PC-3 (cell line): ENCODE measurements around the gene FAM184A. TPM values are rescaled to one million over a fixed set of nuclear protein-coding genes. Genes with fewer than 3 reads are reported as not detected.

ENCODE experiments used
- ATAC-seq: fragments of 200-7000 bp; cut with Tn5 transposase; 2 replicates; pipeline ENCODE4 v1.9.1; 2020; ENCODE audit warnings: mild to moderate bottlenecking, moderate library complexity
- BruUV-seq: library from RNA; stranded (reverse); fragments of 400-500 nt; replicated peaks from 2 replicates; lab custom pipeline; 2021; lab: Mats Ljungman, UMichigan
- CTCF ChIA-PET: fragments of 300-600 bp; sonication (Branson Sonifier 250); formaldehyde crosslinking; loops from one replicate; lab custom pipeline; 2022; ENCODE audit warnings: antibody characterized with exemption; lab: Charles Lee
- POLR2A ChIA-PET: fragments of 300-600 bp; sonication (Branson Sonifier 250); formaldehyde crosslinking; loops from one replicate; lab custom pipeline; 2022; ENCODE audit warnings: antibody characterized with exemption; ENCODE audit not compliant: unreplicated experiment; lab: Charles Lee
- DNase-seq: peaks from one replicate; pipeline ENCODE4 v3.0.0-alpha.2; 2015
- H2AFZ ChIP-seq: fragments of 300-600 bp; sonication (generic); 2 replicates; pipeline ENCODE4 v1.6.0; 2016; ENCODE audit warnings: antibody characterized with exemption, low read length
- H3F3A ChIP-seq: fragments of 300-600 bp; sonication (generic); one replicate; pipeline ENCODE4 v1.6.0; 2017; ENCODE audit warnings: antibody characterized with exemption, low read length, control low read depth, mild to moderate bottlenecking; ENCODE audit not compliant: unreplicated experiment
- H3K27ac ChIP-seq: fragments of 300-600 bp; sonication (generic); 2 replicates; pipeline ENCODE4 v1.5.1; 2016; ENCODE audit warnings: mild to moderate bottlenecking, low read length
- H3K27me3 ChIP-seq: fragments of 300-600 bp; sonication (generic); 2 replicates; pipeline ENCODE4 v1.6.1; 2016; ENCODE audit warnings: low read length, mixed read lengths
- H3K36me3 ChIP-seq: fragments of 300-600 bp; sonication (generic); 2 replicates; pipeline ENCODE4 v1.6.1; 2016; ENCODE audit warnings: low read depth, mixed run types, low read length, mixed read lengths
- H3K4me1 ChIP-seq: fragments of 300-600 bp; sonication (generic); 2 replicates; pipeline ENCODE4 v1.5.1; 2016; ENCODE audit warnings: low read length; ENCODE audit not compliant: insufficient read depth
- H3K4me2 ChIP-seq: fragments of 300-600 bp; sonication (generic); 2 replicates; pipeline ENCODE4 v1.6.0; 2016; ENCODE audit warnings: low read length
- H3K4me3 ChIP-seq: fragments of 300-600 bp; sonication (generic); 2 replicates; pipeline ENCODE4 v1.5.1; 2016; ENCODE audit warnings: mild to moderate bottlenecking, low read length, mixed read lengths
- H3K79me2 ChIP-seq: fragments of 300-600 bp; sonication (generic); 2 replicates; pipeline ENCODE4 v1.6.1; 2017; ENCODE audit warnings: low read length, mixed read lengths
- H3K9ac ChIP-seq: fragments of 300-600 bp; sonication (generic); 2 replicates; pipeline ENCODE4 v1.6.0; 2016; ENCODE audit warnings: mild to moderate bottlenecking, low read length
- H3K9me2 ChIP-seq: fragments of 300-600 bp; sonication (generic); replicated peaks from 2 replicates; pipeline ENCODE4 v1.6.1; 2016; ENCODE audit warnings: mixed run types, low read length, mixed read lengths
- H3K9me3 ChIP-seq: fragments of 300-600 bp; sonication (generic); 2 replicates; pipeline ENCODE4 v1.6.1; 2016; ENCODE audit warnings: low read length, mixed read lengths
- H4K20me1 ChIP-seq: fragments of 300-600 bp; sonication (generic); 2 replicates; pipeline ENCODE4 v1.6.1; 2016; ENCODE audit warnings: low read length, mixed read lengths
- EZH2 ChIP-seq: fragments of 300-600 bp; sonication (generic); IDR thresholded peaks from one replicate; pipeline ENCODE4 v1.6.1; 2017; ENCODE audit warnings: antibody characterized with exemption, mild to moderate bottlenecking, low read length; ENCODE audit not compliant: unreplicated experiment
- EZH2phosphoT487 ChIP-seq: fragments of 300-600 bp; sonication (generic); IDR thresholded peaks from 2 replicates; pipeline ENCODE4 v1.6.1; 2018; ENCODE audit warnings: mild to moderate bottlenecking, antibody characterized with exemption, low read length, borderline replicate concordance
- intact Hi-C: fragments of 100-400 bp; cut with micrococcal nuclease; formaldehyde crosslinking; loops from 2 replicates; pipeline ENCODE4 v1.9.0; 2023
- total RNA-seq: library from RNA; depleted of rRNA; stranded (reverse); fragments of >200 nt; gene quantifications from 2 replicates; pipeline ENCODE4 v1.2.3, GENCODE V29; 2014
- TF ChIP-seq, protein P1 (sequence below): fragments of 300-600 bp; sonication (generic); conservative IDR thresholded peaks from 2 replicates; pipeline ENCODE4 v1.5.1; 2017; ENCODE audit warnings: antibody characterized with exemption, low read depth, mild to moderate bottlenecking, low read length

FAM184A gene
- total RNA-seq, 1 experiment from 2014 or later, result 4.4 TPM

DNA sequence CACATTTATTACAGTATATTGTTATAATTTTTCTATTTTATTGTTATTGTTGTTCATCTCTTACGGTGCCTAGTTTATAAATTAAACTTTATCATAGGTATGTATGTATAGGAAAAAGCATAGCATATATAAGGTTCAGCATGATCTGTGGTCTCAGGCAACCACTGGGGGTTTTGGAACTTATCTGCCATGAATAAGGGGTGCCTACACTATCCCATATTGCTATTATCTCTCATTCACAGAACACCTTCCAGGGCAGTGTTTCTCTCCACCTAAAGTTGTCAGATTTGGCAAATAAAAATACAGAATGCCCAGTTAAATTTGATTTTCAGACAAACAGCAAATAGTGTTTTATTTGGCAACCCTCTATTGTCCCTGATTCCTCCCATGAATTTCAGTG, 35.5 kb upstream of the FAM184A start:
- CTCF ChIA-PET, result no interaction called here
- ATAC-seq, result no peak
- Histone ChIP-seq H2AFZ (no peak overlapping the region), H3K4me1 (no peaks in the 10 kb centered on the region), H3K27ac (no peak overlapping the region), H3K9me2 (no peaks in the 10 kb centered on the region), H4K20me1 (no peaks in the 10 kb centered on the region), H3K36me3 (no peaks in the 10 kb centered on the region), H3K9me3 (no peaks in the 10 kb centered on the region), H3K4me2 (no peak overlapping the region), H3K27me3 (no peaks in the 10 kb centered on the region), H3K9ac (no peak overlapping the region), H3F3A (no peaks in the 10 kb centered on the region), H3K79me2 (no peaks in the 10 kb centered on the region), H3K4me3 (no peak overlapping the region)
- POLR2A ChIA-PET, result no interaction called here
- TF ChIP-seq EZH2phosphoT487 (no peak), EZH2 (no peak)
- TF ChIP-seq, protein P1, sequence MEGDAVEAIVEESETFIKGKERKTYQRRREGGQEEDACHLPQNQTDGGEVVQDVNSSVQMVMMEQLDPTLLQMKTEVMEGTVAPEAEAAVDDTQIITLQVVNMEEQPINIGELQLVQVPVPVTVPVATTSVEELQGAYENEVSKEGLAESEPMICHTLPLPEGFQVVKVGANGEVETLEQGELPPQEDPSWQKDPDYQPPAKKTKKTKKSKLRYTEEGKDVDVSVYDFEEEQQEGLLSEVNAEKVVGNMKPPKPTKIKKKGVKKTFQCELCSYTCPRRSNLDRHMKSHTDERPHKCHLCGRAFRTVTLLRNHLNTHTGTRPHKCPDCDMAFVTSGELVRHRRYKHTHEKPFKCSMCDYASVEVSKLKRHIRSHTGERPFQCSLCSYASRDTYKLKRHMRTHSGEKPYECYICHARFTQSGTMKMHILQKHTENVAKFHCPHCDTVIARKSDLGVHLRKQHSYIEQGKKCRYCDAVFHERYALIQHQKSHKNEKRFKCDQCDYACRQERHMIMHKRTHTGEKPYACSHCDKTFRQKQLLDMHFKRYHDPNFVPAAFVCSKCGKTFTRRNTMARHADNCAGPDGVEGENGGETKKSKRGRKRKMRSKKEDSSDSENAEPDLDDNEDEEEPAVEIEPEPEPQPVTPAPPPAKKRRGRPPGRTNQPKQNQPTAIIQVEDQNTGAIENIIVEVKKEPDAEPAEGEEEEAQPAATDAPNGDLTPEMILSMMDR, result no peak
- BruUV-seq, result no TSS peak
- no peak for DNase-seq
- intact Hi-C loops, result loop anchor here (10.0 kb wide), 1 partner anchor 549 kb away; no protein-coding TSS in a partner anchor

DNA sequence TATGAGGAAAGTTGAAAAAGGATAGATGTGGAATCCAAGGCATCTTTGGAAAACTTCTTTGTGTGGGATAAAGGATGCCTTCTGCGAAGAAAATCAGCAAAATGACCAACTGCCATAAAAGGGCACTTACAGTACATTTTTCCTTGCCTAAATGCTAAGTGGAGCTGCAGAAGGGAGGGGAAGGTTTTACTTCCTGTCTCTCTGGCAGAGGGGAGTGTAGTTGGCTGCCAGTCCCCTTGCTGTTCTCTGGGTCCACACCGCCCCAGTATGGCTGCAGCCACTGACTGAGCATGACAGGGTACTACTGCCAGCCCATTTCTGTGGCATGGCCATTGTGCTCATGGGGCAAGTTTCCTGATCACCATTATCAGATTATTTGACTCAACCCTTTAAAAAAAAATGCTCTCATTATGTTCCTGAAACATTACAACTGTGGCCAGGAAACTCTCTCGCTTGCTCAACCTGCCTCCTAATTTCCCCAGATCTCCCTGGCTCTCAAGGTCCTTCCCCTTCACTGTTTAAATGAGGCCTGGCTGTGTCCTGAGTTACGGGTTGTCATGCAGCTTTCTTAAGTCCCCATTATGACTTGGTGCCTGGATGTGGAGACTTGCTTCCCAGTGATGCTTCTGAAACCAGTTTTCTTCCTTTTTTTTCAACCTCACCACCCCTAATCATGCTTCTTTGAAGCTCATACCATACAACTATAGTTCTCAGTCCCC, 34.5 kb upstream of the FAM184A start:
- no peaks in the 10 kb centered on the region for H3F3A ChIP-seq
- no peaks in the 10 kb centered on the region for H3K9me3 ChIP-seq
- no peaks in the 10 kb centered on the region for H3K4me1 ChIP-seq
- intact Hi-C loops, result loop anchor here (10.0 kb wide), 1 partner anchor 548 kb away; no protein-coding TSS in a partner anchor
- no peak overlapping the region for H2AFZ ChIP-seq
- H3K36me3 ChIP-seq, result no peaks in the 10 kb centered on the region
- no peaks in the 10 kb centered on the region for H4K20me1 ChIP-seq
- ATAC-seq (no peak), DNase-seq (no peak)
- BruUV-seq, result no TSS peak
- H3K27ac ChIP-seq, result no peak overlapping the region
- no peak overlapping the region for H3K4me3 ChIP-seq
- POLR2A ChIA-PET, result no interaction called here
- H3K79me2 ChIP-seq, result no peaks in the 10 kb centered on the region
- H3K4me2 ChIP-seq, result no peak overlapping the region
- H3K9me2 ChIP-seq, result no peaks in the 10 kb centered on the region
- H3K27me3 ChIP-seq, result no peaks in the 10 kb centered on the region
- CTCF ChIA-PET, result no interaction called here
- no peak for TF ChIP-seq EZH2
- TF ChIP-seq EZH2phosphoT487, result no peak
- TF ChIP-seq, protein P1, result no peak
- H3K9ac ChIP-seq, result no peak overlapping the region
